Dermis microvascular lymphatic vessel endothelial cell (primary cell): ENCODE results near the gene LPCAT3. TPM values are rescaled to one million over a fixed set of nuclear protein-coding genes. Genes with fewer than 3 reads are reported as not detected.

Source experiments
- DNase-seq, 2 donors: peaks; one replicate each; pipeline versions ENCODE4 v3.0.0 to v3.0.0-alpha.2; 2010; ENCODE audit warnings: low read depth in 2 of 2
- total RNA-seq: library from RNA; depleted of rRNA; stranded (reverse); fragments of >200 nt; gene quantifications from 2 replicates; pipeline ENCODE4 v1.2.1, GENCODE V29; 2014

The LPCAT3 gene
- total RNA-seq, 1 donor from 2014 or later = 11.3 TPM

- no peak for DNase-seq
These were observed 79.7 kb downstream of the LPCAT3 start for GRCh38 chr12:6938353-6939190.

DNA sequence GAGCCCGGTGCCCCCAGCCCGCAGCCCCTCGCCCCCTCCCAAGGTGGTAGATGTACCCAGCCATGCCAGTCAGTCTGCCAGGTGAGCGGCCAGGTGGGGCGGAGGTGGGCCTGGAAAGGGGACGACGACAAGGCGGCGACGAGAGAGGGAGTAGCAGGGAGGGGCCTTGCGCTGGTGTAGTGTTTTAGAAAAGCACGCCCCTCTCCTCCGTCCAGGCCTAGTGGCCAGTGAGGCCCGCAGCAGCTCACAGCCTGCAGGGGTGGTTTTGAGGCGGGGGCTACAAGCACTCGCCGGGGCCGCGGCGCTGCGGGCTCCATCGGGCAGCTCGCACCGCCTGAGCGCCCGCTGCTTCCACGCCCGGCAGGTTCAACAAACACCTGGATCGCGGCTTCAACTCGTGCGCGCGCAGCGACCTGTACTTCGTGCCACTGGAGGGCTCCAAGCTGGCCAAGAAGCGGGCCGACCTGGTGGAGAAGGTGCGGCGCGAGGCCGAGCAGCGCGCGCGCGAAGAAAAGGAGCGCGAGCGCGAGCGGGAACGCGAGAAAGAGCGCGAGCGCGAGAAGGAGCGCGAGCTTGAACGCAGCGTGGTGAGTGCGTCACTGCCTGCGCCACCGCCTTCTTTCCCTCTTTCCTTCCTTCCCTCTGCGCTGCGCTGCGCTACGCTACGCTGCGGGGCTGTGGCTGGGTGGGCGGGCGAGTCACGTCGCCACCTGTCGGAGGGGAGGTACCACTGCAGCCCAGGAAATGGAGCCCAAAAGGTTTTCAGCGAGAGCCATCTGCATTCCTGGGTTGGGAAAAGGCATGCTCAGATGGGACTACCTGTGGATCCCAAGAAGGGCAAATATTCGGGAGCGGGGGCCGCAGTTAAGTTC lies 80.6 kb downstream of the LPCAT3 start:
- peak; percentile 90 to 97 for DNase-seq

DNA sequence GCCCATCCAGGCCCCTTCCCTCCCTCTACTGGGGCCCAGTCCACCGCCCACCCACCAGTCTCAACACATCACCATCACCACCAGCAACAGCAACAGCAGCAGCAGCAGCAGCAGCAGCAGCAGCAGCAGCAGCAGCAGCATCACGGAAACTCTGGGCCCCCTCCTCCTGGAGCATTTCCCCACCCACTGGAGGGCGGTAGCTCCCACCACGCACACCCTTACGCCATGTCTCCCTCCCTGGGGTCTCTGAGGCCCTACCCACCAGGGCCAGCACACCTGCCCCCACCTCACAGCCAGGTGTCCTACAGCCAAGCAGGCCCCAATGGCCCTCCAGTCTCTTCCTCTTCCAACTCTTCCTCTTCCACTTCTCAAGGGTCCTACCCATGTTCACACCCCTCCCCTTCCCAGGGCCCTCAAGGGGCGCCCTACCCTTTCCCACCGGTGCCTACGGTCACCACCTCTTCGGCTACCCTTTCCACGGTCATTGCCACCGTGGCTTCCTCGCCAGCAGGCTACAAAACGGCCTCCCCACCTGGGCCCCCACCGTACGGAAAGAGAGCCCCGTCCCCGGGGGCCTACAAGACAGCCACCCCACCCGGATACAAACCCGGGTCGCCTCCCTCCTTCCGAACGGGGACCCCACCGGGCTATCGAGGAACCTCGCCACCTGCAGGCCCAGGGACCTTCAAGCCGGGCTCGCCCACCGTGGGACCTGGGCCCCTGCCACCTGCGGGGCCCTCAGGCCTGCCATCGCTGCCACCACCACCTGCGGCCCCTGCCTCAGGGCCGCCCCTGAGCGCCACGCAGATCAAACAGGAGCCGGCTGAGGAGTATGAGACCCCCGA lies 81.4 kb downstream of the LPCAT3 start:
- DNase-seq = no peak

GRCh38 chr12:6936194-6936635 lies 82.1 kb downstream of the LPCAT3 start:
- no peak for DNase-seq

DNA sequence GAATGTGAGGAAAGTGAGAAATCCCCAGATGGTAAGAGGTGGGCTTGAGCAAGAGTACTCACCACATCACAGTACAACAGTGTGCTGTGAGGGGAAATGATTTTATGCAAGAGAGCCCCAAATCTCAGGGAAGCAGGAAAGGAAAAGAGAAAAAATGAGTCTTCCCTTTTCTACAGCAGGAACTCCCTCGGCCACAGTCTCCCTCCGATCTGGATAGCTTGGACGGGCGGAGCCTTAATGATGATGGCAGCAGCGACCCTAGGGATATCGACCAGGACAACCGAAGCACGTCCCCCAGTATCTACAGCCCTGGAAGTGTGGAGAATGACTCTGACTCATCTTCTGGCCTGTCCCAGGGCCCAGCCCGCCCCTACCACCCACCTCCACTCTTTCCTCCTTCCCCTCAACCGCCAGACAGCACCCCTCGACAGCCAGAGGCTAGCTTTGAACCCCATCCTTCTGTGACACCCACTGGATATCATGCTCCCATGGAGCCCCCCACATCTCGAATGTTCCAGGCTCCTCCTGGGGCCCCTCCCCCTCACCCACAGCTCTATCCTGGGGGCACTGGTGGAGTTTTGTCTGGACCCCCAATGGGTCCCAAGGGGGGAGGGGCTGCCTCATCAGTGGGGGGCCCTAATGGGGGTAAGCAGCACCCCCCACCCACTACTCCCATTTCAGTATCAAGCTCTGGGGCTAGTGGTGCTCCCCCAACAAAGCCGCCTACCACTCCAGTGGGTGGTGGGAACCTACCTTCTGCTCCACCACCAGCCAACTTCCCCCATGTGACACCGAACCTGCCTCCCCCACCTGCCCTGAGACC lies 82.7 kb downstream of the LPCAT3 start:
- DNase-seq = no peak

GRCh38 chr12:6934110-6934509 lies 84.2 kb downstream of the LPCAT3 start:
- peak; percentile 32 to 76 for DNase-seq

DNA sequence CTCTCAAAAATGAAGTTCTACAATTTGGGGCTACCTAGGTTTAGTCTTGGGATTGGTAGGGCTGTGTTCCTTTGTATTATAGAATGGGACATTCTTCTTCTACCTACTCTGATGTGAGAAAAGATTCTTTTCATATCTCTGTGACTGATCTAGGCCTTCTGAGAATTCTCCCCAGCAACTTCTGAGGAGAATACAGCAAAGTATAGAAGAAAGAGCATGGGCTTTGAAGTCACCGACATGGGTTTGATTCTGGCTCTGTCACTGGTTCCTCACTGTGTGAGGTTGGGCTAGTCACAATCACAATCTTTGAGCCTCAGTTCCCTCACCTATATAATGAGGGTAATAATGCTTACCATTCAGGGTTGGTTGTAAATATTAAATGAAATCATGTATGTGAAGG lies 85.5 kb downstream of the LPCAT3 start:
- no peak for DNase-seq

DNA sequence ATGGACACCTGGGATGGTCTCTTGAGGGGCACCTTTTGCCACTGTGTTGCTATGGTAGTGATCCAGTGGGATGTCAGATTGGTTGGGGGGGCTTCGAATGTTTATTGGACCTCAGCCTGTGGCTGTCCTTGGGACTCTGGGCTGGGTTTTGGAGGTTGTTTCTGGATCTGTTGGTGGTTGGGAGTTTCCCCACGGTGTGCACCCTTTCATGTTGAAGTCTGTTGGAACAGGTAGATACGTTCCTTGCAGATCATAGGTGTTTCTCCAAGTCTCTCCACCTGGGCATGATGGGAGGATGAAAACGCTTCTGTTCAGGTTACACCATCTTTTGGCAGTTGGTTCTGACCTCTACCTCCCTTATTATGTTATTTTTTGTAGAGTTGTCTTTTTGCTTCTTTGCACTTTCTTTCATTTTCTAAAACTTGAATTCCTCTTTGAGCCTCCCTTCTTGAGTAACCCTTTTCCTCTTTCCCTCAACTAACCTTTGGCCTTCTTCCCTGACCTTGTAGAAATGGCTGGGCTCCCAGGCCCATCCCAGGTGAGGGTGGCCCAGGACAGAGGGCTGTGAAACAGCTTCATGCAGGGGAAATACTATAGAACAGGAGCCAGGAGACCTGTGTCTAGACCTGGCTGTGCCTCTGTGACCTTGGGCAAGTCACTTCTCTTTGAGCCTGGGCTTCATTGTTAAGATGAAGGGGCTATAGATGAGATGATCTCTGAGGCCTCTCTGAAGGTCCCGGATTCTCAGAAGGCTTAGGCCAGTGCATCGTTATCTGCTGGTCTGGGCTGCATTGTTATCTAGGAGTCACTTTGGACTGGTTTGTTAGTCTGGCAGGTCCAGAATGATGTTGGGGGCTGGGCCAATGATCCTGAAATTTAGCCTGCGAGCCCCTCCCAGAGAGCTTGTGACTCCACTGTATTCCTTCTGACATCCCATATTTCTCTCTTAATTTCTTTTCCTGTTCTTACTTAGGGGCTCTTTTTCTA lies 88.5 kb downstream of the LPCAT3 start:
- DNase-seq = no peak

DNA sequence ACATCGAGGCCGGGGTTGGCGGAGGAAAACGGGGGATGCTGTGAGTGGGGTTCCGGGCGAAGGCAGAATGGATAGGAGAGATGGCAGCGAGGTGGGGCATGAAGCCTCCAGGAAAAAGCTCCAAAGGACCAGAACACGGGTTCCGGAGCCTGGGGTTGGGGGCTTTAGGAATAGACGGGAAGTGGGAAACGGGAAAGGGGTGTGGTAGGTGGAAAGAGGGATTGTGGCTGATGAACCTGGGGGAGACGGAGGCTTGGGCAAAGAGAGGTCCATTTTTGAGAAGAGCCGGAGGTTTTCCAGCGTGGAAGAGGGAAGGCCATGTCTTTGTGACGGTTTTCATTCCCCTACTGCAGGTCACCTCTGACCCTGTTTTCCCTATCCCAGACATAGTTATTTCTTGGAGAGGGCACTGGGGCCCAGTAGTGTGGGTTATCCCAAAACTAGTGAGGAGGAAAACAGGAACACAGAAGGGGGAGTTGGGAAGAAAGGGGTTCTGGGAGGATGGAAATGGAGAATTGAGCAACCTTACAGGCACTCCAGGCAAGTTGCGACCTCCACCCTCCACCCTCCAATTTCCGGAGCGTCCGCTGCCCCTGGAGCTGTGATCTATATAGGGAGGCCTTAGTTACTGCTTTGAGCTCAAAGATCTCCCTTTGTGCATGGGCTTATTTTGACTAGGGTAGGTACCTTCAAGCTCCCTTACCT lies 89.4 kb downstream of the LPCAT3 start:
- DNase-seq = no peak

- DNase-seq = no peak
These were observed 90.1 kb downstream of the LPCAT3 start for GRCh38 chr12:6928022-6928702.

DNA sequence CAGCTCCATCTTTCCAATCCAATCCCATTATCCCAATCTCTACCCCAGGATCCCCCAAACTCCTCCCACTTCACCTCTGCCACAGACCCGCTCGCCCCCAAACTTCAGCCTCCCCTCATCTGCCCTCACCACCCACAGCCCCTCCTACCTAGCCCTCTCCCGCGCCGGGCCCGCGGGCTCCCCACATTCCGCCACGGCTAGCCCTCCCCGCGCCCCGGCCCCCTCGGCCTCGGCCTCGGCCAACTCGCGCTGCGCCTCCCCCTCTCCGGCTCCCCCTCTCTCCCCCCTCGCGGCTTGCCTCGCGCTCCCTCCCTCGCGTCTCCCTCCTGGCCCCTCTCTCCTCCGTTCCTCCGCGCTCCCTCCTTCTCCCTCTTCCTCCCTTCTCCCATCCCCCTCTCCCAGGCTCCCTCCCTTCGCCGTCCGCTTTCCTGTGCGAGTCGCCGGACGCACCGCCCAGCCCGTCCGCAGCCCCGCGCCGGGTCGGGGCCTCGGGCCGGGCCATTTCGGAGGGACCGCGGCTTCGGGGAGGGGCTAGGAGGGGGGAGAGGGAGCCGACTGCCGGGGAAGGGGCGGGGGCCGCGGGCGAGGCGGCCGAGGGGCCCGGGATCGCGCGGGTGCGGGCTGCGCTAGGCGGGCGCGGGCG lies 90.8 kb downstream of the LPCAT3 start, which contains the start of gene ATN1:
ATN1 (plus strand) TSS at position 581 of the 643 bp plus-strand sequence. CDS start 6,043 bp downstream, outside the sequence.
- DNase-seq = peak; percentile 36 to 75

Other genes with a start within 250 kb of the LPCAT3 start
- gene LAG3, start 246.0 kb downstream of the LPCAT3 start, total RNA-seq = under 0.01 and 0.13 TPM in 2 replicates
- gene CD4, start 228.9 kb downstream of the LPCAT3 start, total RNA-seq = not detected in 2 replicates
- 0.51 and 0.76 TPM in 2 replicates for gene GPR162, start 196.7 kb downstream of the LPCAT3 start, total RNA-seq
- gene P3H3, start 190.1 kb downstream of the LPCAT3 start, total RNA-seq = 18.2 and 22.6 TPM in 2 replicates
- 0.13 and 0.25 TPM in 2 replicates for gene GNB3, start 177.6 kb downstream of the LPCAT3 start, total RNA-seq
- gene CDCA3, start 167.2 kb downstream of the LPCAT3 start, total RNA-seq = 5.7 and 11.8 TPM in 2 replicates
- 82.5 and 83.7 TPM in 2 replicates for gene USP5, start 166.3 kb downstream of the LPCAT3 start, total RNA-seq
- gene TPI1, start 150.9 kb downstream of the LPCAT3 start, total RNA-seq = 778 and 977 TPM in 2 replicates
- gene SPSB2, start 145.2 kb downstream of the LPCAT3 start, total RNA-seq = 2.9 and 3.3 TPM in 2 replicates
- gene LRRC23, start 113.7 kb downstream of the LPCAT3 start, total RNA-seq = 2.0 and 2.1 TPM in 2 replicates
- 1.0 and 1.4 TPM in 2 replicates for gene ENO2, start 103.9 kb downstream of the LPCAT3 start, total RNA-seq
- 5.1 and 12.1 TPM in 2 replicates for gene ATN1, start 90.5 kb downstream of the LPCAT3 start, total RNA-seq
- not detected in 2 replicates for gene RNU7-1, start 74.7 kb downstream of the LPCAT3 start, total RNA-seq
- gene C12orf57, start 74.5 kb downstream of the LPCAT3 start, total RNA-seq = 88.7 and 206 TPM in 2 replicates
- 2.4 and 2.6 TPM in 2 replicates for gene PTPN6, start 67.1 kb downstream of the LPCAT3 start, total RNA-seq
- 158 and 184 TPM in 2 replicates for gene PHB2, start 47.8 kb downstream of the LPCAT3 start, total RNA-seq
- gene EMG1, start 47.6 kb downstream of the LPCAT3 start, total RNA-seq = 30.2 and 30.8 TPM in 2 replicates
- 0.13 TPM in 2 replicates for gene C1S, start 42.2 kb upstream of the LPCAT3 start, total RNA-seq
- gene C1R, start 74.0 kb upstream of the LPCAT3 start, total RNA-seq = 0.77 and 1.1 TPM in 2 replicates
- gene C1RL, start 90.7 kb upstream of the LPCAT3 start, total RNA-seq = 13.4 and 15.6 TPM in 2 replicates
- 0.26 and 0.38 TPM in 2 replicates for gene RBP5, start 110.4 kb upstream of the LPCAT3 start, total RNA-seq
- 15.0 and 29.0 TPM in 2 replicates for gene CLSTN3, start 111.9 kb upstream of the LPCAT3 start, total RNA-seq
- gene PEX5, start 171.2 kb upstream of the LPCAT3 start, total RNA-seq = 31.6 and 33.0 TPM in 2 replicates